HepG2 (cell line): ENCODE measurements around the gene SIX5. TPM values are rescaled to one million over a fixed set of nuclear protein-coding genes. Genes with fewer than 3 reads are reported as not detected.

Experiments used
- AHDC1 ChIP-seq: sonication (generic); formaldehyde crosslinking; IDR thresholded peaks from 2 replicates; pipeline ENCODE4 v1.5.1; 2020; ENCODE audit warnings: mild to moderate bottlenecking, missing genetic modification reagents, borderline replicate concordance
- BRD4 ChIP-seq: sonication (generic); formaldehyde crosslinking; IDR thresholded peaks from 2 replicates; pipeline ENCODE4 v1.4.0; 2020; ENCODE audit warnings: missing genetic modification reagents
- FOXP1 ChIP-seq, 2 experiments: fragments of 450-650 bp in 1 of 2; IDR thresholded peaks; 2 replicates each; pipeline ENCODE4 v1.6.1; 2017 to 2018; ENCODE audit warnings: antibody characterized with exemption in 1 of 2
- GFI1 ChIP-seq: sonication (generic); formaldehyde crosslinking; IDR thresholded peaks from 2 replicates; pipeline ENCODE4 v1.5.0; 2020; ENCODE audit warnings: missing genetic modification reagents, mild to moderate bottlenecking, borderline replicate concordance
- HIC2 ChIP-seq: sonication (generic); formaldehyde crosslinking; IDR thresholded peaks from 2 replicates; pipeline ENCODE4 v1.9.0; 2022; ENCODE audit warnings: low read depth, missing genetic modification reagents
- LRRFIP1 ChIP-seq: sonication (generic); formaldehyde crosslinking; conservative IDR thresholded peaks from 2 replicates; pipeline ENCODE4 v1.4.0; 2020; ENCODE audit warnings: missing genetic modification reagents
- NFKBIZ ChIP-seq: IDR thresholded peaks from 2 replicates; pipeline ENCODE4 v1.6.1; 2018; ENCODE audit warnings: missing genetic modification reagents, missing compliant biosample characterization
- PAXIP1 ChIP-seq: sonication (generic); formaldehyde crosslinking; conservative IDR thresholded peaks from 2 replicates; pipeline ENCODE4 v1.4.0; 2020; ENCODE audit warnings: mild to moderate bottlenecking, missing genetic modification reagents, moderate library complexity
- PRPF4 ChIP-seq: fragments of 200-400 bp; formaldehyde crosslinking; IDR thresholded peaks from 2 replicates; pipeline ENCODE4 v1.6.1; 2016; ENCODE audit warnings: low read length, low read depth; ENCODE audit not compliant: poor library complexity, severe bottlenecking
- RBAK ChIP-seq: sonication (generic); formaldehyde crosslinking; IDR thresholded peaks from 2 replicates; pipeline ENCODE4 v1.5.1; 2020; ENCODE audit warnings: mild to moderate bottlenecking, missing genetic modification reagents
- TBX3 ChIP-seq: fragments of 450-650 bp; IDR thresholded peaks from 2 replicates; pipeline ENCODE4 v1.6.1; 2017; ENCODE audit warnings: antibody characterized with exemption, mild to moderate bottlenecking, inconsistent platforms, borderline replicate concordance
- ZBTB21 ChIP-seq: sonication (generic); formaldehyde crosslinking; IDR thresholded peaks from 2 replicates; pipeline ENCODE4 v1.4.0; 2020; ENCODE audit warnings: missing genetic modification reagents
- ZNF501 ChIP-seq: sonication (generic); formaldehyde crosslinking; IDR thresholded peaks from 2 replicates; pipeline ENCODE4 v1.5.1; 2020; ENCODE audit warnings: mild to moderate bottlenecking, moderate library complexity, missing genetic modification reagents
- ZSCAN30 ChIP-seq: sonication (generic); formaldehyde crosslinking; IDR thresholded peaks from 2 replicates; pipeline ENCODE4 v1.5.0; 2020; ENCODE audit warnings: mild to moderate bottlenecking, missing genetic modification reagents
- polyA plus RNA-seq, 8 experiments: library from polyadenylated mRNA; depleted of rRNA in 3 of 8; stranded (reverse) in 7 of 8; unstranded in 1 of 8; fragments of >200 nt; fragmentation: Illumina TruSeq in 4 of 8; extraction: Trizol in 4 of 8; gene quantifications; 2 replicates each; pipeline versions ENCODE4 v1.2.1 to v1.2.3, GENCODE V29; 2011 to 2016; ENCODE audit warnings: low read depth in 4 of 8, missing spikeins in 1 of 8, mixed read lengths in 1 of 8; ENCODE audit not compliant: insufficient read depth in 1 of 8
- total RNA-seq, 5 experiments: library from RNA; depleted of rRNA; stranded (reverse); fragments of >200 nt; fragmentation: Illumina TruSeq; extraction: Trizol; gene quantifications; 2 replicates each; pipeline ENCODE4 v1.2.3, GENCODE V29; 2016; ENCODE audit warnings: low read depth in 1 of 5

Gene SIX5
- total and polyA plus RNA-seq, 2 of the 13 experiments (the other 11 are each of a cell fraction or from before 2014, with no cell fraction given), result 7.7 to 10.5 TPM

- TF ChIP-seq HIC2 (peak; percentile 77), TBX3 (no peak), NFKBIZ (0 out of 2 replicates have a peak, but pooled peaks have one; percentile 79), RBAK (no peak), LRRFIP1 (CRISPR knock-in tag) (no peak), PRPF4 (no peak), BRD4 (CRISPR knock-in tag) (peak; percentile 85), ZNF501 (CRISPR knock-in tag) (peak; percentile 48; the same call in 1 of the 2 replicates), GFI1 (CRISPR knock-in tag) (peak; percentile 60; the same call in 1 of the 2 replicates), ZSCAN30 (no peak), ZBTB21 (no peak), PAXIP1 (CRISPR knock-in tag) (peak; percentile 70), AHDC1 (no peak), FOXP1 (IDR thresholded peaks at IDR 0.05) (no peak), FOXP1 (CRISPR knock-in tag; IDR thresholded peaks at IDR 0.05) (no peak)
Measured at GRCh38 chr19:45768984-45769782, at the start of gene SIX5 (continued).
